GM18526 (cell line): ENCODE data around the gene WDR11.
A peak's percentile ranks its signal among the peaks of the same experiment; 100 is the strongest.

Experiments
- POLR2A ChIP-seq: IDR thresholded peaks from 3 replicates; pipeline ENCODE4 v1.6.1; 2011; ENCODE audit not compliant: insufficient read length; ENCODE audit errors: extremely low read depth

The WDR11 gene

GRCh38 chr10:120850911-120851865 is at the start of gene WDR11:
WDR11 (plus strand) TSS chr10:120851362; CDS start chr10:120851421, 59 bp downstream.
- TF ChIP-seq POLR2A: peak; percentile 89

GRCh38 chr10:120802935-120803334 is 48.2 kb upstream of the WDR11 start:
- TF ChIP-seq POLR2A: no peak

GRCh38 chr10:120803972-120804371 is 47.2 kb upstream of the WDR11 start:
- no peak for TF ChIP-seq POLR2A

- TF ChIP-seq POLR2A: no peak
These were observed 45.9 kb upstream of the WDR11 start for GRCh38 chr10:120805014-120805812.

GRCh38 chr10:120806081-120806480 is 45.1 kb upstream of the WDR11 start:
- TF ChIP-seq POLR2A: no peak

- TF ChIP-seq POLR2A: no peak
These were observed 40.9 kb upstream of the WDR11 start for GRCh38 chr10:120810298-120810697.

- no peak for TF ChIP-seq POLR2A
These were observed 38.1 kb upstream of the WDR11 start for GRCh38 chr10:120813085-120813484.

- no peak for TF ChIP-seq POLR2A
These were observed 32.9 kb upstream of the WDR11 start for GRCh38 chr10:120818301-120818700.

GRCh38 chr10:120819366-120819765 is 31.8 kb upstream of the WDR11 start:
- TF ChIP-seq POLR2A: no peak

- no peak for TF ChIP-seq POLR2A
These were observed 27.9 kb upstream of the WDR11 start for GRCh38 chr10:120823266-120823665.

GRCh38 chr10:120824881-120825309 is 26.3 kb upstream of the WDR11 start:
- TF ChIP-seq POLR2A: no peak

GRCh38 chr10:120825878-120826769 is 25.0 kb upstream of the WDR11 start:
- TF ChIP-seq POLR2A: no peak

GRCh38 chr10:120827251-120827875 is 23.8 kb upstream of the WDR11 start:
- TF ChIP-seq POLR2A: no peak

GRCh38 chr10:120828763-120829319 is 22.3 kb upstream of the WDR11 start:
- no peak for TF ChIP-seq POLR2A
